ENCODE results near the gene TRIAP1.

TRIAP1 gene

GRCh38 chr12:120425797-120426196, 20.4 kb downstream of the TRIAP1 start:
- no peak for DNase-seq

GRCh38 chr12:120422892-120423456, 23.2 kb downstream of the TRIAP1 start:
- DNase-seq = no peak

GRCh38 chr12:120421701-120422100, 24.5 kb downstream of the TRIAP1 start:
- no peak for DNase-seq

- no peak for DNase-seq
Measured at GRCh38 chr12:120417917-120418580, 28.1 kb downstream of the TRIAP1 start.

GRCh38 chr12:120416490-120417216, 29.5 kb downstream of the TRIAP1 start:
- DNase-seq = no peak

- no peak for DNase-seq
Measured at GRCh38 chr12:120413901-120414695, 32.1 kb downstream of the TRIAP1 start.

GRCh38 chr12:120412421-120412820, 33.8 kb downstream of the TRIAP1 start:
- no peak for DNase-seq

- no peak for DNase-seq
Measured at GRCh38 chr12:120408771-120409170, 37.4 kb downstream of the TRIAP1 start.

- DNase-seq = no peak
Measured at GRCh38 chr12:120406553-120406952, 39.6 kb downstream of the TRIAP1 start.

- DNase-seq = no peak
Measured at GRCh38 chr12:120406069-120406468, 40.1 kb downstream of the TRIAP1 start.

GRCh38 chr12:120404271-120404670, 41.9 kb downstream of the TRIAP1 start:
- no peak for DNase-seq

- no peak for DNase-seq
Measured at GRCh38 chr12:120403869-120404268, 42.3 kb downstream of the TRIAP1 start.

GRCh38 chr12:120402217-120402616, 44.0 kb downstream of the TRIAP1 start:
- DNase-seq = no peak

GRCh38 chr12:120399531-120399930, 46.7 kb downstream of the TRIAP1 start:
- no peak for DNase-seq

GRCh38 chr12:120397824-120398540, 48.2 kb downstream of the TRIAP1 start:
- DNase-seq = no peak

GRCh38 chr12:120394483-120395367, 51.5 kb downstream of the TRIAP1 start:
- no peak for DNase-seq

Data from activated effector memory CD4-positive, alpha-beta T cell treated with anti-CD3 and anti-CD28 coated beads, Interleukin-2, amount 50 U/mL, for 16 hours (primary cell).